Measurements from ENCODE around the gene EXOG.

GRCh38 chr3:38528457-38528856 is 32.3 kb downstream of the EXOG start:
- no peak for TF ChIP-seq CTCF (IDR thresholded peaks at IDR 0.05)
- TF ChIP-seq POLR2AphosphoS5 (IDR thresholded peaks at IDR 0.05): no peak
- TF ChIP-seq EP300 (IDR thresholded peaks at IDR 0.05): no peak
- no peak for TF ChIP-seq POLR2A (IDR thresholded peaks at IDR 0.05)

All from upper lobe of left lung (tissue), 4 donors.